GM12878 (cell line): ENCODE results near the gene SLC37A1. TPM values are rescaled to one million over a fixed set of nuclear protein-coding genes. Genes with fewer than 3 reads are reported as not detected.

Experiments
- ATAC-seq: fragments of 200-7000 bp; cut with Tn5 transposase; 3 replicates; pipeline ENCODE4 v1.9.1; 2020; ENCODE audit warnings: mild to moderate bottlenecking, moderate library complexity
- BruUV-seq: library from RNA; stranded (reverse); fragments of 400-500 nt; replicated peaks from 2 replicates; lab custom pipeline; 2021; lab: Mats Ljungman, UMichigan
- CTCF ChIA-PET: fragments of 300-600 bp; sonication (Branson Sonifier 250); formaldehyde crosslinking; extraction: SDS; loops from one replicate; lab custom pipeline; 2021; ENCODE audit warnings: inconsistent platforms; lab: Yijun Ruan, JAX
- POLR2A ChIA-PET: fragments of 350-600 bp; formaldehyde crosslinking; extraction: SDS; loops from one replicate; lab custom pipeline; 2021; ENCODE audit warnings: inconsistent platforms; lab: Charles Lee
- RAD21 ChIA-PET: fragments of 300-600 bp; sonication (Branson Sonifier 250); formaldehyde crosslinking; loops from one replicate; lab custom pipeline; 2023; ENCODE audit warnings: antibody characterized with exemption; ENCODE audit not compliant: unreplicated experiment; lab: Charles Lee
- SMC1A ChIA-PET: fragments of 300-600 bp; sonication (Branson Sonifier 250); formaldehyde crosslinking; loops from one replicate; lab custom pipeline; 2023; ENCODE audit not compliant: unreplicated experiment, uncharacterized antibody; lab: Charles Lee
- DNase-seq: peaks from one replicate; pipeline ENCODE4 v3.0.0-alpha.2; 2011; ENCODE audit warnings: low read depth, low spot score
- FAIRE-seq: peaks from 3 replicates; lab custom pipeline; 2011; peaks lifted over from hg19 to GRCh38; lab: Jason Lieb, UNC
- H2AFZ ChIP-seq: 2 replicates; pipeline ENCODE4 v1.6.0; 2011; ENCODE audit warnings: low read depth, low read length, control low read depth; ENCODE audit not compliant: control insufficient read depth
- H3K27ac ChIP-seq: 2 replicates; pipeline ENCODE4 v1.5.1; 2011; ENCODE audit warnings: control low read depth; ENCODE audit not compliant: control insufficient read depth, insufficient read depth
- H3K27me3 ChIP-seq, 2 experiments: replicated peaks in 1 of 2; 2 replicates each; pipeline versions ENCODE4 v1.6.0 to v1.6.1; 2011; ENCODE audit warnings: low read length in 1 of 2; ENCODE audit not compliant: control insufficient read depth in 2 of 2, insufficient read depth in 2 of 2
- H3K36me3 ChIP-seq, 2 experiments: 2 replicates each; pipeline ENCODE4 v1.5.1; 2011; ENCODE audit warnings: low read length in 1 of 2; ENCODE audit not compliant: control insufficient read depth in 2 of 2, insufficient read depth in 2 of 2
- H3K4me1 ChIP-seq: 2 replicates; pipeline ENCODE4 v1.6.1; 2011; ENCODE audit warnings: mild to moderate bottlenecking, low read length, moderate library complexity, mixed read lengths; ENCODE audit not compliant: control insufficient read depth, insufficient read depth
- H3K4me2 ChIP-seq: 2 replicates; pipeline ENCODE4 v1.6.0; 2011; ENCODE audit warnings: control low read depth; ENCODE audit not compliant: control insufficient read depth, insufficient read depth
- H3K4me3 ChIP-seq: fragments of 200-600 bp; sonication (generic); 2 replicates; pipeline ENCODE4 v1.5.1; 2016
- H3K79me2 ChIP-seq: 2 replicates; pipeline ENCODE4 v1.6.0; 2011; ENCODE audit warnings: low read length; ENCODE audit not compliant: control insufficient read depth, insufficient read depth
- H3K9ac ChIP-seq: 2 replicates; pipeline ENCODE4 v1.8.0; 2011; ENCODE audit warnings: low read length, control low read depth, mixed read lengths; ENCODE audit not compliant: control insufficient read depth, insufficient read depth
- H3K9me3 ChIP-seq: replicated peaks from 3 replicates; pipeline ENCODE4 v1.5.1; 2011; ENCODE audit warnings: mild to moderate bottlenecking, low read length; ENCODE audit not compliant: control insufficient read depth, insufficient read depth
- H4K20me1 ChIP-seq: 2 replicates; pipeline ENCODE4 v1.6.0; 2011; ENCODE audit not compliant: control insufficient read depth, insufficient read depth
- ATF7 ChIP-seq: fragments of 450-650 bp; IDR thresholded peaks from 2 replicates; pipeline ENCODE4 v1.6.1; 2016; ENCODE audit warnings: low read depth, mild to moderate bottlenecking
- CHD4 ChIP-seq: fragments of 200-600 bp; sonication (generic); IDR thresholded peaks from 2 replicates; pipeline ENCODE4 v1.6.1; 2016; ENCODE audit warnings: mild to moderate bottlenecking
- CREM ChIP-seq: IDR thresholded peaks from 2 replicates; pipeline ENCODE4 v1.6.1; 2014; ENCODE audit warnings: antibody characterized with exemption, low read depth
- FOXK2 ChIP-seq: fragments of 450-650 bp; IDR thresholded peaks from 2 replicates; pipeline ENCODE4 v1.6.1; 2017; ENCODE audit warnings: mild to moderate bottlenecking, moderate library complexity
- NFIC ChIP-seq: IDR thresholded peaks from 2 replicates; pipeline ENCODE4 v1.6.1; 2012; ENCODE audit warnings: low read depth, mild to moderate bottlenecking, inconsistent platforms, low read length, moderate library complexity
- RB1 ChIP-seq: fragments of 450-650 bp; formaldehyde crosslinking; IDR thresholded peaks from 2 replicates; pipeline ENCODE4 v1.6.1; 2017; ENCODE audit warnings: mild to moderate bottlenecking, borderline replicate concordance
- RELB ChIP-seq: fragments of 450-650 bp; IDR thresholded peaks from 2 replicates; pipeline ENCODE4 v1.6.1; 2017; ENCODE audit warnings: low read depth, mild to moderate bottlenecking, moderate library complexity
- SKIL ChIP-seq: fragments of 450-650 bp; IDR thresholded peaks from 2 replicates; pipeline ENCODE4 v1.6.1; 2017; ENCODE audit warnings: mild to moderate bottlenecking, low read depth, inconsistent platforms; ENCODE audit not compliant: poor library complexity, severe bottlenecking
- SP1 ChIP-seq: IDR thresholded peaks from one replicate; pipeline ENCODE4 v1.6.1; 2011; ENCODE audit warnings: low read depth, low read length
- SREBF2 ChIP-seq: IDR thresholded peaks from 2 replicates; pipeline ENCODE4 v1.6.1; 2012; ENCODE audit warnings: mild to moderate bottlenecking, low read length
- SUPT20H ChIP-seq: IDR thresholded peaks from 2 replicates; pipeline ENCODE4 v1.6.1; 2011; ENCODE audit warnings: low read depth, mild to moderate bottlenecking, low read length, moderate library complexity, borderline replicate concordance; ENCODE audit not compliant: control insufficient read depth
- ZNF217 ChIP-seq: fragments of 450-650 bp; IDR thresholded peaks from 2 replicates; pipeline ENCODE4 v1.6.1; 2017; ENCODE audit warnings: antibody characterized with exemption, mild to moderate bottlenecking
- ZNF384 ChIP-seq: IDR thresholded peaks from 2 replicates; pipeline ENCODE4 v1.6.1; 2012; ENCODE audit warnings: low read depth, mild to moderate bottlenecking, low read length, improper control_type of control experiment, borderline replicate concordance
- WGBS: methylation state at CpG from one replicate; pipeline ENCODE4 v1.1.6; 2016; ENCODE audit warnings: low lambda C conversion rate; ENCODE audit not compliant: insufficient replicate concordance, insufficient coverage; ENCODE audit errors: missing lambda C conversion rate; 5-methylcytosine and 5-hydroxymethylcytosine counted together
- in situ Hi-C: fragments of 300-500 bp; cut with MboI; formaldehyde crosslinking; loops from 9 replicates; pipeline ENCODE4 v1.14.3; 2018; ENCODE audit warnings: mixed read lengths
- intact Hi-C: fragments of 100-400 bp; cut with micrococcal nuclease; formaldehyde crosslinking; loops from one replicate; pipeline ENCODE4 v1.14.2; 2022; ENCODE audit not compliant: unreplicated experiment
- polyA plus RNA-seq, 11 experiments: library from polyadenylated mRNA; depleted of rRNA in 4 of 11; unstranded in 6 of 11; stranded (reverse) in 5 of 11; fragments of >200 nt; fragmentation: Nextera tagmentation in 4 of 11; fragmentation: Illumina TruSeq in 1 of 11; extraction: Ambion mirVana in 4 of 11; extraction: Trizol in 1 of 11; gene quantifications; 1 replicate in 1 of 11; 2 replicates in 10 of 11; pipeline versions ENCODE4 v1.2.1 to v1.2.3, GENCODE V29; 2011 to 2016; ENCODE audit warnings: inconsistent platforms in 2 of 11, missing spikeins in 2 of 11, low read depth in 1 of 11
- total RNA-seq, 4 experiments: library from RNA; depleted of rRNA in 3 of 4; stranded (reverse); fragments of >200 nt in 3 of 4; fragmentation: Illumina TruSeq in 1 of 4; extraction: Trizol in 1 of 4; gene quantifications; 2 replicates each; pipeline versions ENCODE4 v1.2.1 to v1.2.3, GENCODE V29; 2013 to 2021

Gene SLC37A1
- total and polyA plus RNA-seq, 10 of the 15 experiments (the other 5 are each of a cell fraction or from before 2014, with no cell fraction given) = 1.1 to 35.5 (median 24.4) TPM

GRCh38 chr21:42521384-42521783 lies 7.7 kb downstream of the SLC37A1 start:
- ChIA-PET RAD21 (interaction anchor here (2.3 kb wide), 1 partner anchor 12 kb away, joined by 10 read pairs; no protein-coding TSS in a partner anchor), SMC1A (interaction anchor here (10.8 kb wide), 1 partner anchor 15 kb away, joined by 132 read pairs; no protein-coding TSS in a partner anchor), POLR2A (no interaction called here), CTCF (no interaction called here)
- DNase-seq (no peak), ATAC-seq (no peak), FAIRE-seq (no peak)
- no peaks in the 10 kb centered on the region for H3K27me3 ChIP-seq
- H3K27ac ChIP-seq = no peak overlapping the region
- in situ Hi-C loops = no loop called here
- H2AFZ ChIP-seq = no peak overlapping the region
- no TSS peak for BruUV-seq
- H3K79me2 ChIP-seq = peaks cover 2% of the 10 kb centered on the region; the same call in 1 of the 2 replicates
- TF ChIP-seq FOXK2 (no peak), SUPT20H (no peak), RB1 (no peak), ZNF217 (no peak), ATF7 (no peak), RELB (no peak), CHD4 (no peak), CREM (no peak), SREBF2 (no peak), ZNF384 (no peak), SKIL (no peak), SP1 (no peak), NFIC (no peak)
- peaks cover 3 to 30% of the 10 kb centered on the region in 2 experiments for H3K36me3 ChIP-seq
- H3K4me2 ChIP-seq = no peak overlapping the region
- 40% methylated on average over 1 of the region's 1 CpG for WGBS
- H3K9ac ChIP-seq = no peak overlapping the region
- H3K9me3 ChIP-seq = no peaks in the 10 kb centered on the region
- H3K4me3 ChIP-seq = no peak overlapping the region
- intact Hi-C loops = no loop called here
- H3K4me1 ChIP-seq = peaks cover 28% of the 10 kb centered on the region
- no peaks in the 10 kb centered on the region for H4K20me1 ChIP-seq
